A673 (cell line): Measurements from ENCODE around the gene AP3S2. TPM values are rescaled to one million over a fixed set of nuclear protein-coding genes. Genes with fewer than 3 reads are reported as not detected.

Source experiments
- BruUV-seq: library from RNA; stranded (reverse); fragments of 400-500 nt; replicated peaks from 2 replicates; lab custom pipeline; 2021; lab: Mats Ljungman, UMichigan
- CTCF ChIA-PET: fragments of 300-600 bp; sonication (Branson Sonifier 250); formaldehyde crosslinking; loops from one replicate; lab custom pipeline; 2022; ENCODE audit warnings: antibody characterized with exemption; lab: Charles Lee
- POLR2A ChIA-PET: fragments of 300-600 bp; sonication (Branson Sonifier 250); formaldehyde crosslinking; loops from one replicate; lab custom pipeline; 2022; ENCODE audit warnings: antibody characterized with exemption; ENCODE audit not compliant: low non-redundant PET; lab: Charles Lee
- DNase-seq: peaks from one replicate; pipeline ENCODE4 v3.0.0-alpha.2; 2015; ENCODE audit warnings: low spot score
- H3K27ac ChIP-seq: fragments of 200-600 bp; sonication (generic); 2 replicates; pipeline ENCODE4 v1.5.1; 2016; ENCODE audit warnings: mixed run types, low read depth, mild to moderate bottlenecking, mixed read lengths, antibody characterized with exemption, low read length; ENCODE audit not compliant: poor library complexity, severe bottlenecking
- H3K27me3 ChIP-seq: fragments of 200-600 bp; sonication (generic); replicated peaks from 2 replicates; pipeline ENCODE4 v1.6.1; 2017; ENCODE audit warnings: mixed run types, low read depth, mild to moderate bottlenecking, mixed read lengths, antibody characterized with exemption, low read length; ENCODE audit not compliant: insufficient read depth, poor library complexity
- H3K36me3 ChIP-seq: fragments of 200-600 bp; sonication (generic); 2 replicates; pipeline ENCODE4 v1.6.1; 2016; ENCODE audit warnings: mixed run types, mild to moderate bottlenecking, mixed read lengths, antibody characterized with exemption, low read length; ENCODE audit not compliant: insufficient read depth, poor library complexity, severe bottlenecking
- H3K4me1 ChIP-seq: fragments of 200-600 bp; sonication (generic); 2 replicates; pipeline ENCODE4 v1.6.1; 2017; ENCODE audit warnings: mixed run types, mild to moderate bottlenecking, mixed read lengths, antibody characterized with exemption, low read length; ENCODE audit not compliant: insufficient read depth, poor library complexity, severe bottlenecking
- H3K4me3 ChIP-seq: fragments of 200-600 bp; sonication (generic); 2 replicates; pipeline ENCODE4 v1.5.1; 2016; ENCODE audit warnings: low read depth, mixed run types, mild to moderate bottlenecking, mixed read lengths, low read length; ENCODE audit not compliant: poor library complexity, severe bottlenecking
- H3K9me3 ChIP-seq: fragments of 200-600 bp; sonication (generic); 2 replicates; pipeline ENCODE4 v1.6.1; 2016; ENCODE audit warnings: mixed run types, low read depth, mild to moderate bottlenecking, mixed read lengths, antibody characterized with exemption, low read length; ENCODE audit not compliant: poor library complexity, severe bottlenecking
- EZH2 ChIP-seq: fragments of 200-600 bp; sonication (generic); IDR thresholded peaks from 2 replicates; pipeline ENCODE4 v1.6.1; 2017; ENCODE audit warnings: borderline replicate concordance, low read depth, mild to moderate bottlenecking, mixed read lengths, antibody characterized with exemption, low read length; ENCODE audit not compliant: poor library complexity, severe bottlenecking
- intact Hi-C: fragments of 100-400 bp; cut with micrococcal nuclease; formaldehyde crosslinking; loops from one replicate; pipeline ENCODE4 v1.10.0; 2022; ENCODE audit not compliant: unreplicated experiment
- total RNA-seq: library from RNA; stranded (reverse); gene quantifications from 2 replicates; pipeline ENCODE4 v1.2.3, GENCODE V29; 2021
- TF ChIP-seq, protein P1 (sequence below): fragments of 300-800, 200-600 bp; sonication (generic); conservative IDR thresholded peaks from 2 replicates; pipeline ENCODE4 v1.5.1; 2017; ENCODE audit warnings: low read depth, mild to moderate bottlenecking, antibody characterized with exemption, low read length, moderate library complexity, mixed read lengths

The AP3S2 gene
- total RNA-seq, 1 experiment from 2014 or later: 32.0 TPM

DNA sequence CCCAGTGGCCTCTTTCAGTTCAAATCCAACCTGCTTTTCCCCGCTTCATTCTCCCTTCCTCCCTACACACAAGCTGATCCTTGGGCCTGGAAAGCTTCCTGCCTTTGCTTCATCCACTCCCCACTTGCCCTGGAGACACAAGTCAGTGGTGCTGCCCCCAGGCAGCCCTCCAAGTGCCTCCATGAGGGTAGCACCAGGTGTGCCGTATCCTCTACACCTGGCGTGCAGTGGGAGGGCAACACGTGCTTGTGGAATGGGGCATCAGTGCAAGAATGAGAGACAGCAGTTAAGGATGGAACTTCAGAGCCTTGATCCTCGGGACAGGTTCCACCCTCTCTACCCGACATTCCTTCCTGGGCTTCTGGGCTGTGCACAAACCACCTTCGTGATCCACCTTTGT, 83.0 kb downstream of the AP3S2 start:
- intact Hi-C loops: no loop called here
- CTCF ChIA-PET: interaction anchor here (0.5 kb wide), 1 partner anchor 51 kb away, joined by 10 read pairs; no protein-coding TSS in a partner anchor
- H3K36me3 ChIP-seq: no peaks in the 10 kb centered on the region
- no peaks in the 10 kb centered on the region for H3K9me3 ChIP-seq
- DNase-seq: no peak
- peaks cover 9% of the 10 kb centered on the region for H3K27me3 ChIP-seq
- no peak overlapping the region for H3K27ac ChIP-seq
- BruUV-seq: no TSS peak
- POLR2A ChIA-PET: no interaction called here
- no peak overlapping the region for H3K4me3 ChIP-seq
- TF ChIP-seq EZH2: no peak
- TF ChIP-seq, protein P1, sequence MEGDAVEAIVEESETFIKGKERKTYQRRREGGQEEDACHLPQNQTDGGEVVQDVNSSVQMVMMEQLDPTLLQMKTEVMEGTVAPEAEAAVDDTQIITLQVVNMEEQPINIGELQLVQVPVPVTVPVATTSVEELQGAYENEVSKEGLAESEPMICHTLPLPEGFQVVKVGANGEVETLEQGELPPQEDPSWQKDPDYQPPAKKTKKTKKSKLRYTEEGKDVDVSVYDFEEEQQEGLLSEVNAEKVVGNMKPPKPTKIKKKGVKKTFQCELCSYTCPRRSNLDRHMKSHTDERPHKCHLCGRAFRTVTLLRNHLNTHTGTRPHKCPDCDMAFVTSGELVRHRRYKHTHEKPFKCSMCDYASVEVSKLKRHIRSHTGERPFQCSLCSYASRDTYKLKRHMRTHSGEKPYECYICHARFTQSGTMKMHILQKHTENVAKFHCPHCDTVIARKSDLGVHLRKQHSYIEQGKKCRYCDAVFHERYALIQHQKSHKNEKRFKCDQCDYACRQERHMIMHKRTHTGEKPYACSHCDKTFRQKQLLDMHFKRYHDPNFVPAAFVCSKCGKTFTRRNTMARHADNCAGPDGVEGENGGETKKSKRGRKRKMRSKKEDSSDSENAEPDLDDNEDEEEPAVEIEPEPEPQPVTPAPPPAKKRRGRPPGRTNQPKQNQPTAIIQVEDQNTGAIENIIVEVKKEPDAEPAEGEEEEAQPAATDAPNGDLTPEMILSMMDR: no peak
- H3K4me1 ChIP-seq: no peaks in the 10 kb centered on the region

DNA sequence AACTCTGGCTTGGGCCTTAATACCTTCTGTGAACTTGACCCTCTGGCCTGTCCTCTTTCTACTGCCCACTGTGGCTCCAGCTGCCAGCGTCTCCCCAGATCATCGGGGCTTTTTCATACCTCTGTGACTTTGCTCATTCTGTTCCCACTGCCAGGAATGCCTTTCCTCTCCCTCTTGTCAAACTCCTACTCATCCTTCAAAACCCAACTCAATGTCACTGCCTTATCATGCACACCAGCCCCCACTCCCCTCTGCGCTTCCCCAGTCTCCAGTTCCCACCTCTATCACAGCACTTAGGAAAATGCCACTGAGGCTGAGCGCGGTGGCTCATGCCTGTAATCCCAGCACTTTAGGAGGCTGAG, 84.0 kb downstream of the AP3S2 start:
- intact Hi-C loops: no loop called here
- ChIA-PET CTCF (no interaction called here), POLR2A (no interaction called here)
- no TSS peak for BruUV-seq
- no peak overlapping the region for H3K4me3 ChIP-seq
- TF ChIP-seq EZH2: no peak
- TF ChIP-seq, protein P1: no peak
- no peak overlapping the region for H3K27ac ChIP-seq
- peaks cover under 1% of the 10 kb centered on the region for H3K27me3 ChIP-seq
- no peaks in the 10 kb centered on the region for H3K4me1 ChIP-seq
- no peak for DNase-seq
- no peaks in the 10 kb centered on the region for H3K36me3 ChIP-seq
- H3K9me3 ChIP-seq: no peaks in the 10 kb centered on the region

DNA sequence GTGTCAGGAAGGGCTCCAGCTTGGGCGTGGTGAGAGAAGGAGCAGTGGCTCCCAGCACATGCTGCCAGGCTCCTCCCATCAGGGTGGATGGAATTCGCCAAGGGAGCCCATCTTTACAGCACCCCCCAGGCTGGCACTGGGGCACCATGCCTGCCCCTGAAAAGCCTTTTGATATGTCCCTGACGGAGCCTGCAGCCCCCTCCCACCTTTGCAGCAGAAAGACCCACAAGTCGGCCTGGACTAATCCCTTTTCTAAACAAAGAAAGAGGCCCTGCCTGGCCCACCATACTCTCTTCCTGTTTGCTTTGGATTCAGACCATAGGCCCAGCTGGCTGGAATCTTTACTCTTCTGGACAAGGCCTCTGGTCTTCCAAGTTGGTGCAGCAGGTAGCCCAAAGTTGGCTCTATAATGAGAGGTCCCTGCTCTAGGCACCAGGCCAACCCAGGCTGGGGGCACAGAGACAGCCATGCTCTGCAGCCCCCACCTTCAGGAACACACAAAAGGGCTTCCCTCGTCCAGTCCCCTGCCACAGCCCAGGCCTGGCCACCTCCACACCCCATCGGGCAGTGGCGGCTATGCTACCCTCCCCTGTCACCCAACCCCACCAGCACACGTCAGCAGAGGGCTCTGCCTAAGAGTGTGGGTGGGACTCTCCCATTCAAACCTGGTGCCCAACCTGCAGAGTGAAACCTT, 84.6 kb downstream of the AP3S2 start:
- ChIA-PET POLR2A (no interaction called here), CTCF (no interaction called here)
- no peak overlapping the region for H3K4me3 ChIP-seq
- H3K27me3 ChIP-seq: no peaks in the 10 kb centered on the region
- no TSS peak for BruUV-seq
- intact Hi-C loops: no loop called here
- H3K36me3 ChIP-seq: no peaks in the 10 kb centered on the region
- DNase-seq: no peak
- no peak overlapping the region for H3K27ac ChIP-seq
- TF ChIP-seq, protein P1: no peak
- TF ChIP-seq EZH2: no peak
- H3K9me3 ChIP-seq: no peaks in the 10 kb centered on the region
- H3K4me1 ChIP-seq: no peaks in the 10 kb centered on the region
